Activated CD4-positive, CD25-positive, alpha-beta regulatory T cell (primary cell): ENCODE data around the gene SLC36A1.
"Not testable (repeated sequence)": the region's sequence is repeated elsewhere in the genome, so short reads cannot be mapped to it uniquely, and the experiment has no call there.

ENCODE experiments used
- DNase-seq, 4 experiments: peaks; one replicate each; lab custom pipeline; 2025; lab: John Stamatoyannopoulos, UW

The SLC36A1 gene

GRCh38 chr5:151483647-151484046 is 36.2 kb downstream of the SLC36A1 start:
- DNase-seq: no peak

GRCh38 chr5:151487544-151487943 is 40.1 kb downstream of the SLC36A1 start:
- no peak for DNase-seq

- DNase-seq: no peak
Observed at GRCh38 chr5:151490627-151491026, 43.2 kb downstream of the SLC36A1 start.

- no peak for DNase-seq
Observed at GRCh38 chr5:151491062-151491461, 43.7 kb downstream of the SLC36A1 start.

DNA sequence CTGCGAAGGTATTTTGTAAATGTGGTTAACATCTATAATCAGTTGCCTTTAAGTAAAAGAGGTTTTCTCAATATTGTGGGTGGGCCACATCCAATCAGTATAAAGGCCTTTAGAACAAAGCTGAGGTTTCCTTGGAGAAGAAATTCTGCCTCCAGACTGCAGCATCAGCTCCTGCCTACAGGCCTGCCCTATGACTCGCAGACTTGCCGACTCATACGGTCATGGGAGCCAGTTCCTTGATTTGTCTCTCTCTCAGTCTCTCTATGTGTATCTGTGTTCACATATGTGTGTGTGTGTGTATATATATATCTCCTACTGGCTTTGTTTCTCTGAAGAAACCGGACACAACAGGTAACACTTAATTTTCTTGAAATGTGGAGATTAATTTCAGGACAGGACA is 45.3 kb downstream of the SLC36A1 start:
- no peak for DNase-seq

GRCh38 chr5:151493665-151494064 is 46.3 kb downstream of the SLC36A1 start:
- DNase-seq: no peak

- no peak for DNase-seq
Observed at GRCh38 chr5:151495320-151495719, 47.9 kb downstream of the SLC36A1 start.

GRCh38 chr5:151496041-151496484 is 48.7 kb downstream of the SLC36A1 start:
- no peak for DNase-seq

- DNase-seq: no peak
Observed at GRCh38 chr5:151497391-151498002, 50.1 kb downstream of the SLC36A1 start.

DNA sequence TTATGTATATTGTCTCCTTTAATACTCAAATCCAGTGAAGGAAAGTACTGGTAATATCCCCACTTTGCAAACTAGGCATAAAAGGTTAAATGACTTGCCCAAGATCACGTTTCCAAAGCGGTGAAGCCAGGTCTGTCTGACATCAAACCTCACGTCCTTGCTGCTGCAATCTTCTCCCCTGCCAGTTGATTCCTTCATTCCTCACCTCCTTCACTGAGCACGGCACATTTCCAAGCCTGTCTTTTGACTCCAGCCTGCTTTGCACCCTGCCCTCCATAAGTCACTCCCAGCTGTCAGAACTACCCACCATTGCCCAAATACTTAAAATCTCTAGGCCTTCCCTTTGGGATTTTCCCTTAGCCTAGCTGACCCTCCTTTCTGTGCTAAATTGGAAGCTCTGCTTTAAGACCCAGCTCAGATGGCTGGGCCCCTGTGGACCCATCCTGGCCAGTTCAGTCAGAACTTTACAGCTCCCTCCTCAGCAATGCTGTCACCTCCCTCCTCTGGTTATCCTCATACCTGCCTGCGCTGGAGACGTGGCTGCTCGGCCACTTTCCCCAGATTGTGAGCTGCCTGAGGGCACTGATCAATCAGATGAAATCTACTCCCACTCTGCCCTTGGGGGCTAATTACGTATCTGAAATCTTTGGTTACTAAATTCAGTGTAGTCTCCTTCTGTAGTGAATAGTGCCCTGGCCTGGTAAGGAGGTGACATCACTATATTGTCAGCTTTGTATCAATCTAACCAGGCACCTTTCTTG is 51.2 kb downstream of the SLC36A1 start:
- no peak for DNase-seq

- no peak for DNase-seq
Observed at GRCh38 chr5:151499501-151500035, 52.2 kb downstream of the SLC36A1 start.

DNA sequence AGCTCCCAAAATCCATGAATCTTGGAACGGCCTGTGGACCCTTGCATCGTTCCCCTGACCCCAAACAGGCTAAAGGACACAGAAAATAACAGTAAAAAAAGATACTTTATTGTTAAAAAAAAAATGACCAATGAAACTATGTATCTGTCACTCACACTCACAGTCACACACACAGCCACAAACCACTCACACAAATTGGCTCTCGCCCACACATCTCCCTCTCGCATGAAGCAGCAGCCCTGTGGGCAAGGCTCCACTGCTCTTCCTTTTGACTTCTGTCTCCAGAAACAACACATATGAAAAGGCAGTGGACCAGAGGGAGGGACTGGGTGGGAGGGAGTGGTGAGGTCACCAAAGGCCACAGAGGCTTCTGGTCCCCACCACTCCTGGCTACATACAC is 56.6 kb downstream of the SLC36A1 start:
- DNase-seq: no peak

DNA sequence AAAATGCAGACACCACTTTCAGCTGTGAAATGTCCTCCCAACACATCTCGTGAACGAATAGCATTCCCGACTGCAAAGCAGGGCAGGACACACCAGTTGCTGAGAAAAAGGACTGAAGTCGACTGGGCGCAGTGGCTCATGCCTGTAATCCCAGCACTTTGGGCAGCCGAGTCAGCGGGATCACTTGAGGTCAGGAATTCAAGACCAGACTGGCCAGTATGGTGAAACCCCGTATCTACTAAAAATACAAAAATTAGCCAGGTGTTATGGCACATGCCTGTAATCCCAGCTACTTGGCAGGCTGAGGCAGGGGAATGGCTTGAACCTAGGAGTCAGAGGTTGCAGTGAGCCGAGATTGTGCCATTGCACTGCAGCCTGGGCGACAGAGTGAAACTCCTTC is 60.9 kb downstream of the SLC36A1 start:
- not testable (repeated sequence) for DNase-seq

GRCh38 chr5:151509231-151509630 is 61.8 kb downstream of the SLC36A1 start:
- no peak for DNase-seq

- DNase-seq: no peak
Observed at GRCh38 chr5:151509836-151510235, 62.4 kb downstream of the SLC36A1 start.

GRCh38 chr5:151517122-151517920 is 69.9 kb downstream of the SLC36A1 start:
- no peak for DNase-seq

- DNase-seq: no peak
Observed at GRCh38 chr5:151520294-151520693, 72.9 kb downstream of the SLC36A1 start.

- no peak for DNase-seq
Observed at GRCh38 chr5:151522226-151522625, 74.8 kb downstream of the SLC36A1 start.

DNA sequence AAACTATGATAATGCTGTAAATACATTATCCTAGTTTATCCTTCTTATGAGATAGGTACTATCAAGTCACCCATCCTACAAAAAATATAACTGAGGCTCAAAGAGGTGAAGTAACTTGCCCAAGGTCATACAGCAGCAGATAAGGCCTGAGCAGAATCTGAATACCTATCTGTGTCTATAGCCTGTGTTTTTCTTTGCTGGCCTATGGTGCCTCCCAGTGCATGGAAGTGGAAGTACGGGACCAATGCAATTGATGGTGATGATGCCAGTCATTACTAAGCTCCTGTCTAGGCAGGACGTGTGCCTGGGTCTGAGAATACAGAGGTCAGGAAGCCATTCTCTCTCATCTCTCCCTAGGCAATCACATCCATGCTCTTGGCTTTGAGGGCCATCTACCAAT is 75.9 kb downstream of the SLC36A1 start:
- no peak for DNase-seq

DNA sequence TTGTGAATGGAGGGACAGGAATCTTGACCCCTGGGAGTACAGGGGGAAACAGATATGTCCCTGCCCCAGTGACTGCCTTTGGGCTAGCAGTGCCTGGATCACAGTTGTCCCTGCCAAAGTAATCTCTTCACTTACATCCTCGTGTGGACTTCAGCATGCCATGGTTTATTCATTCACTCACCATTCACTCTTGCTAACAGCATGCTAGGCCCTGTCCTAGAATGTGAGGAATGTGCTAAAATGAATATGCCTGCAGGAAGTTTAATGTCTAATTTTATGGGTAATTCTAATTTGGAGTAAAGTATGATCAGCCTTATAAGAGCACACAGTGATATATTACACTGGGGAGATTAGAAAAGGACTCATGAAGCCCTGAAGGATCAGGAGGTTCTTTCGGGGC is 80.8 kb downstream of the SLC36A1 start:
- DNase-seq: no peak

DNA sequence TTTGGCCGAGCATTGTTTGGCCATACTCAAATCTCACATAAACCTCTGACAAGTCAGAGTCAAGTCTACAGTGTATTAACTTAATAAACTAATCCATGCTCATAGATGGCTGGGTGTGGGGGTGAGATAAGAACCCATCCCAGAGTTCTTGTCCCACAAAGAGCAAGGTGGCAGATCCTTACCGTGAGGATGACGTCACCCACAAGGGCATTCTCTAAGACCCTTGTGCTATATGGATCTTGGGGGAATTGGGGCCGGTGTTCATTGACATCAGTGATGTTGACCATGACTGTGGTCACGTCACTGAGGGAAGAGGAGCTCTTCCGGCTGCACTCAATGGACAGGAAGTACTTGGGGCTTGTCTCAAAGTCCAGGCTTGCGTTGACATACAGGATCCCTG is 81.6 kb downstream of the SLC36A1 start:
- no peak for DNase-seq

GRCh38 chr5:151531581-151531980 is 84.2 kb downstream of the SLC36A1 start:
- no peak for DNase-seq

GRCh38 chr5:151532416-151532815 is 85.0 kb downstream of the SLC36A1 start:
- no peak for DNase-seq
